HepG2 (cell line): ENCODE measurements around the gene SCARB2. TPM values are rescaled to one million over a fixed set of nuclear protein-coding genes. Genes with fewer than 3 reads are reported as not detected.

ENCODE experiments used
- ATAC-seq: fragments of 200-7000 bp; cut with Tn5 transposase; 3 replicates; pipeline ENCODE4 v1.9.1; 2020; ENCODE audit warnings: mild to moderate bottlenecking, moderate library complexity
- BruUV-seq: library from RNA; stranded (reverse); fragments of 400-500 nt; replicated peaks from 2 replicates; lab custom pipeline; 2021; lab: Mats Ljungman, UMichigan
- CTCF ChIA-PET: fragments of 300-600 bp; formaldehyde crosslinking; extraction: SDS; loops from one replicate; lab custom pipeline; 2021; ENCODE audit warnings: low total read pairs, inconsistent platforms, low intra/inter-chr PET ratio; lab: Yijun Ruan, JAX
- POLR2A ChIA-PET: fragments of 350-600 bp; sonication (Branson Sonifier 250); formaldehyde crosslinking; loops from one replicate; lab custom pipeline; 2020; ENCODE audit warnings: antibody characterized with exemption, inconsistent platforms; lab: Yijun Ruan, JAX
- DNase-seq: peaks from one replicate; pipeline ENCODE4 v3.0.0-alpha.2; 2015; ENCODE audit warnings: low spot score
- FAIRE-seq: peaks from 3 replicates; lab custom pipeline; 2011; peaks lifted over from hg19 to GRCh38; lab: Jason Lieb, UNC
- H2AFZ ChIP-seq: one replicate; pipeline ENCODE4 v1.6.1; 2011; ENCODE audit warnings: low read length, inconsistent platforms
- H3K27ac ChIP-seq: fragments of 300-600 bp; 3 replicates; pipeline ENCODE4 v1.8.0; 2011; ENCODE audit warnings: mixed run types, mild to moderate bottlenecking, mixed read lengths, low read length, inconsistent platforms; ENCODE audit not compliant: insufficient read depth; ENCODE audit errors: extremely low read length
- H3K27me3 ChIP-seq, 2 experiments: fragments of 200-600 bp in 1 of 2; 2 replicates in 1 of 2; 3 replicates in 1 of 2; pipeline versions ENCODE4 v1.6.0 to v1.8.0; 2011; ENCODE audit warnings: low read length in 2 of 2, mild to moderate bottlenecking in 2 of 2, moderate library complexity in 2 of 2, inconsistent platforms in 1 of 2; ENCODE audit not compliant: insufficient read depth in 2 of 2, control insufficient read depth in 1 of 2
- H3K36me3 ChIP-seq, 2 experiments: fragments of 200-600 bp in 1 of 2; replicated peaks in 1 of 2; 2 replicates in 1 of 2; 3 replicates in 1 of 2; pipeline versions ENCODE4 v1.5.1 to v1.8.0; 2011; ENCODE audit warnings: low read length in 2 of 2, inconsistent platforms in 1 of 2; ENCODE audit not compliant: insufficient read depth in 2 of 2, control insufficient read depth in 1 of 2
- H3K4me1 ChIP-seq: 2 replicates; pipeline ENCODE4 v1.5.1; 2012; ENCODE audit warnings: low read length, inconsistent platforms; ENCODE audit not compliant: insufficient read depth
- H3K4me2 ChIP-seq: 2 replicates; pipeline ENCODE4 v1.6.0; 2011; ENCODE audit warnings: low read depth, low read length, inconsistent platforms
- H3K4me3 ChIP-seq, 3 experiments: fragments of 200-600 bp in 1 of 3; sonication (generic), shearing (Covaris generic) in 1 of 3; replicated peaks in 1 of 3; 2 replicates each; pipeline ENCODE4 v1.5.1; 2011 to 2016; ENCODE audit warnings: low read length in 3 of 3, inconsistent platforms in 2 of 3, low read depth in 2 of 3, mild to moderate bottlenecking in 2 of 3, control low read depth in 1 of 3, mixed read lengths in 1 of 3; ENCODE audit not compliant: insufficient read depth in 1 of 3
- H3K79me2 ChIP-seq: one replicate; pipeline ENCODE4 v1.6.1; 2011; ENCODE audit warnings: low read length, inconsistent platforms; ENCODE audit not compliant: insufficient read depth
- H3K9ac ChIP-seq: 2 replicates; pipeline ENCODE4 v1.6.0; 2011; ENCODE audit warnings: mild to moderate bottlenecking, low read depth, low read length, inconsistent platforms; ENCODE audit not compliant: insufficient read depth
- H3K9me3 ChIP-seq: 2 replicates; pipeline ENCODE4 v1.5.1; 2012; ENCODE audit warnings: mild to moderate bottlenecking, low read length
- H4K20me1 ChIP-seq: 2 replicates; pipeline ENCODE4 v1.6.0; 2011; ENCODE audit warnings: inconsistent platforms, mild to moderate bottlenecking, low read length, moderate library complexity; ENCODE audit not compliant: insufficient read depth
- ELF3 ChIP-seq: IDR thresholded peaks from 2 replicates; pipeline ENCODE4 v1.6.1; 2016; ENCODE audit warnings: missing genetic modification reagents, missing compliant biosample characterization
- GATAD1 ChIP-seq: IDR thresholded peaks from 2 replicates; pipeline ENCODE4 v1.6.1; 2016; ENCODE audit warnings: missing genetic modification reagents, missing compliant biosample characterization
- HDAC1 ChIP-seq: sonication (generic); formaldehyde crosslinking; IDR thresholded peaks from 2 replicates; pipeline ENCODE4 v1.5.1; 2020; ENCODE audit warnings: mild to moderate bottlenecking, missing genetic modification reagents
- HNRNPL ChIP-seq: fragments of 200-400 bp; formaldehyde crosslinking; IDR thresholded peaks from 2 replicates; pipeline ENCODE4 v1.6.1; 2017; ENCODE audit warnings: mild to moderate bottlenecking, low read depth, low read length
- IRX3 ChIP-seq: sonication (generic); formaldehyde crosslinking; IDR thresholded peaks from 2 replicates; pipeline ENCODE4 v1.8.1; 2023; ENCODE audit warnings: mild to moderate bottlenecking, low read depth, missing genetic modification reagents, borderline replicate concordance
- MEIS1 ChIP-seq: sonication (generic); formaldehyde crosslinking; IDR thresholded peaks from 2 replicates; pipeline ENCODE4 v1.9.0; 2021; ENCODE audit warnings: mild to moderate bottlenecking, missing genetic modification reagents, moderate library complexity, borderline replicate concordance
- NCOR1 ChIP-seq: fragments of 200-600 bp; sonication (generic); IDR thresholded peaks from 2 replicates; pipeline ENCODE4 v1.7.0; 2017; ENCODE audit warnings: antibody characterized with exemption, low read length, borderline replicate concordance
- TERF1 ChIP-seq: sonication (generic); formaldehyde crosslinking; IDR thresholded peaks from 2 replicates; pipeline ENCODE4 v1.8.0; 2022; ENCODE audit warnings: mild to moderate bottlenecking, missing genetic modification reagents, moderate library complexity
- TFDP2 ChIP-seq: sonication (generic); formaldehyde crosslinking; IDR thresholded peaks from 2 replicates; pipeline ENCODE4 v1.4.0; 2020; ENCODE audit warnings: missing genetic modification reagents
- WIZ ChIP-seq: sonication (generic); formaldehyde crosslinking; IDR thresholded peaks from 2 replicates; pipeline ENCODE4 v1.5.1; 2020; ENCODE audit warnings: mild to moderate bottlenecking, missing genetic modification reagents
- YEATS4 ChIP-seq: sonication (generic); formaldehyde crosslinking; IDR thresholded peaks from 2 replicates; pipeline ENCODE4 v1.4.0; 2020; ENCODE audit warnings: missing genetic modification reagents, borderline replicate concordance
- ZNF550 ChIP-seq: sonication (generic); formaldehyde crosslinking; IDR thresholded peaks from 2 replicates; pipeline ENCODE4 v1.4.0; 2020; ENCODE audit warnings: mild to moderate bottlenecking, missing genetic modification reagents, borderline replicate concordance
- ZNF713 ChIP-seq: sonication (generic); formaldehyde crosslinking; IDR thresholded peaks from 2 replicates; pipeline ENCODE4 v1.4.0; 2020; ENCODE audit warnings: mild to moderate bottlenecking, missing genetic modification reagents
- ZNF773 ChIP-seq: sonication (generic); formaldehyde crosslinking; IDR thresholded peaks from 2 replicates; pipeline ENCODE4 v1.4.0; 2020; ENCODE audit warnings: missing genetic modification reagents, borderline replicate concordance
- WGBS: methylation state at CpG from one replicate; pipeline ENCODE4 v1.1.6; 2017; ENCODE audit warnings: low lambda C conversion rate; 5-methylcytosine and 5-hydroxymethylcytosine counted together
- in situ Hi-C: cut with HindIII; loops from 2 replicates; pipeline ENCODE4 v1.10.0; 2017; ENCODE audit warnings: low pct_unique_long_range_greater_than_20kb; ENCODE audit not compliant: extremely low pct_ligation_motif_present
- intact Hi-C: fragments of 100-400 bp; cut with micrococcal nuclease; formaldehyde crosslinking; loops from one replicate; pipeline ENCODE4 v1.10.0; 2022; ENCODE audit not compliant: unreplicated experiment
- polyA plus RNA-seq, 8 experiments: library from polyadenylated mRNA; depleted of rRNA in 3 of 8; stranded (reverse) in 7 of 8; unstranded in 1 of 8; fragments of >200 nt; fragmentation: Illumina TruSeq in 4 of 8; extraction: Trizol in 4 of 8; gene quantifications; 2 replicates each; pipeline versions ENCODE4 v1.2.1 to v1.2.3, GENCODE V29; 2011 to 2016; ENCODE audit warnings: low read depth in 4 of 8, missing spikeins in 1 of 8, mixed read lengths in 1 of 8; ENCODE audit not compliant: insufficient read depth in 1 of 8
- total RNA-seq, 5 experiments: library from RNA; depleted of rRNA; stranded (reverse); fragments of >200 nt; fragmentation: Illumina TruSeq; extraction: Trizol; gene quantifications; 2 replicates each; pipeline ENCODE4 v1.2.3, GENCODE V29; 2016; ENCODE audit warnings: low read depth in 1 of 5
- TF ChIP-seq, protein P1 (sequence below): sonication (generic); formaldehyde crosslinking; IDR thresholded peaks from 2 replicates; pipeline ENCODE4 v1.4.0; 2020; ENCODE audit warnings: mild to moderate bottlenecking, missing genetic modification reagents

The SCARB2 gene
- total and polyA plus RNA-seq, 2 of the 13 experiments (the other 11 are each of a cell fraction or from before 2014, with no cell fraction given), result 40.6 to 43.4 TPM

- peaks cover 20% of the 10 kb centered on the region for H3K79me2 ChIP-seq
- no peak for TF ChIP-seq ZNF550
- TF ChIP-seq TFDP2 (CRISPR knock-in tag), result no peak
- TF ChIP-seq GATAD1 (CRISPR knock-in tag), result no peak
- TF ChIP-seq ZNF713 (CRISPR knock-in tag), result no peak
- no peak for TF ChIP-seq MEIS1 (CRISPR knock-in tag)
- no TSS peak for BruUV-seq
- POLR2A ChIA-PET, result interaction anchor here (0.8 kb wide), 1 partner anchor 11 kb away, joined by 3 read pairs; no protein-coding TSS in a partner anchor
- no peak overlapping the region for H3K4me2 ChIP-seq
- CTCF ChIA-PET, result no interaction called here
- H4K20me1 ChIP-seq, result no peaks in the 10 kb centered on the region
- H3K27ac ChIP-seq, result no peak overlapping the region
- peaks cover 8 to 32% of the 10 kb centered on the region in 2 experiments; a peak in 4 of 5 replicates for H3K36me3 ChIP-seq
- ATAC-seq (no peak), FAIRE-seq (no peak), DNase-seq (no peak)
- 96% methylated on average over 10 of the region's 10 CpGs for WGBS
- H3K9me3 ChIP-seq, result no peaks in the 10 kb centered on the region
- in situ Hi-C loops, result no loop called here
- no peak overlapping the region for H2AFZ ChIP-seq
- intact Hi-C loops, result no loop called here
- no peak overlapping the region for H3K4me3 ChIP-seq
- no peaks in the 10 kb centered on the region for H3K27me3 ChIP-seq
- no peak overlapping the region for H3K9ac ChIP-seq
- H3K4me1 ChIP-seq, result peaks cover 63% of the 10 kb centered on the region
Observed at GRCh38 chr4:76197031-76197743, 16.4 kb downstream of the SCARB2 start.

DNA sequence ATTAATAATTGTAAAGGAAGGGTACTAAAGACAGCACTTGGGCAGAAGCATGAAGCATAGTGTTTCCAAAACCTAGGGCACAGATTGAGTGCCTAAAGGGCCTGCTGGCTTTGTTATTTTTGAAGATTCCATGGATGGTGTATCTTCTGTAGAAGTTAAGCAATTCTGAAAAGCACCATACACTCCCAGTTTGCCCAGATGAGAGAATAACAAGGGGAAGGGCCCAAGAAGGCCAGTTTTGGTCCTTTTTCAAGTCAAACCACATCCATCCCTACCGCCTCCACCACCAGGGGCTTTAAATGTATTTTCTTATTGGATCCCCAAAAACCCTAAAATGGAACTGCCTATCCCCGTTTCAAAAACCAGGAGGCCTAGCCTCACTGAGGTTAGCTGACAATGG, 17.2 kb downstream of the SCARB2 start:
- ChIA-PET CTCF (no interaction called here), POLR2A (no interaction called here)
- Histone ChIP-seq H3K4me1 (peaks cover 59% of the 10 kb centered on the region), H3K9ac (no peak overlapping the region), H3K27me3 (no peaks in the 10 kb centered on the region), H3K4me2 (no peak overlapping the region), H4K20me1 (no peaks in the 10 kb centered on the region), H3K4me3 (no peak overlapping the region), H2AFZ (no peak overlapping the region), H3K36me3 (peaks cover 9 to 36% of the 10 kb centered on the region in 2 experiments; a peak in 4 of 5 replicates), H3K27ac (no peak overlapping the region), H3K9me3 (no peaks in the 10 kb centered on the region), H3K79me2 (peaks cover 20% of the 10 kb centered on the region)
- intact Hi-C loops, result no loop called here
- in situ Hi-C loops, result no loop called here
- no peak for ATAC-seq
- no peak for FAIRE-seq
- WGBS, result 100% methylated on average over 2 of the region's 2 CpGs
- BruUV-seq, result no TSS peak
- no peak for DNase-seq
- no peak for TF ChIP-seq NCOR1
- no peak for TF ChIP-seq YEATS4 (CRISPR knock-in tag)
- no peak for TF ChIP-seq HNRNPL
- TF ChIP-seq ZNF773 (CRISPR knock-in tag), result no peak
- TF ChIP-seq WIZ (CRISPR knock-in tag), result no peak
- no peak for TF ChIP-seq ELF3 (CRISPR knock-in tag)
- TF ChIP-seq TERF1 (CRISPR knock-in tag), result no peak
- TF ChIP-seq IRX3, result no peak
- TF ChIP-seq, protein P1, sequence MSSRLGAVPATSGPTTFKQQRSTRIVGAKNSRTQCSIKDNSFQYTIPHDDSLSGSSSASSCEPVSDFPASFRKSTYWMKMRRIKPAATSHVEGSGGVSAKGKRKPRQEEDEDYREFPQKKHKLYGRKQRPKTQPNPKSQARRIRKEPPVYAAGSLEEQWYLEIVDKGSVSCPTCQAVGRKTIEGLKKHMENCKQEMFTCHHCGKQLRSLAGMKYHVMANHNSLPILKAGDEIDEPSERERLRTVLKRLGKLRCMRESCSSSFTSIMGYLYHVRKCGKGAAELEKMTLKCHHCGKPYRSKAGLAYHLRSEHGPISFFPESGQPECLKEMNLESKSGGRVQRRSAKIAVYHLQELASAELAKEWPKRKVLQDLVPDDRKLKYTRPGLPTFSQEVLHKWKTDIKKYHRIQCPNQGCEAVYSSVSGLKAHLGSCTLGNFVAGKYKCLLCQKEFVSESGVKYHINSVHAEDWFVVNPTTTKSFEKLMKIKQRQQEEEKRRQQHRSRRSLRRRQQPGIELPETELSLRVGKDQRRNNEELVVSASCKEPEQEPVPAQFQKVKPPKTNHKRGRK (CRISPR knock-in tag), result no peak
- TF ChIP-seq HDAC1 (CRISPR knock-in tag), result no peak
